ENCODE data around the gene OPCML. TPM values are rescaled to one million over a fixed set of nuclear protein-coding genes. Genes with fewer than 3 reads are reported as not detected.

OPCML gene
- total RNA-seq, 1 experiment from 2014 or later, result 0.94 TPM

DNA sequence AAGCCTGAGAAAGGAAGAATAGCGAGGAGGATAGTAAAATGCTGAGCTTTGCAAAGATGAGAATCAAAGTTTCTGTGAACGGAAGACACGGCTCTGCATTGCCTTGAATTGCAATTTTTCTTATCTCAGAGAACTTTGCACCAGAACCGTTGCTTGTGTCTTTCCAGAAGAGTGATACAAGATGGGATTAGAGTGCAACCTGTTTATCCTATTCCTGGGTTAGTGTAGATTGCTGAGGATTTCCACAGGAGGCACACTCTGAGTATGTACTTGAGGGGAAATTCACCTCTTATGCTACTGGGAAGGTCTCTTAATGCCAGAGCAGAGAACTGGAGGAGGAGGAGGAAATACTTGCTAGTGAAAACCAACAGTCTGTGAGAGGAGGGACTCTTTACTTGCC is 377.5 kb downstream of the OPCML start:
- no peak overlapping the region for H3T11ph ChIP-seq (ENCODE audit: low read length)
- H2BK15ac ChIP-seq (ENCODE audit: low read depth, low read length), result no peak overlapping the region
- H3K14ac ChIP-seq (ENCODE audit: insufficient read depth, low read length), result no peak overlapping the region
- no CpG with 5 or more reads among the region's 4 CpGs for WGBS (ENCODE audit: extremely low coverage, insufficient read length, low lambda C conversion rate)
- no peaks in the 10 kb centered on the region for H3K79me1 ChIP-seq (ENCODE audit: insufficient read depth, low read depth, low read length, poor library complexity, severe bottlenecking)
- H2BK5ac ChIP-seq (ENCODE audit: insufficient read length, low read length), result no peak overlapping the region
- no peaks in the 10 kb centered on the region for H4K20me1 ChIP-seq (ENCODE audit: control insufficient read depth, insufficient read depth, insufficient read length)
- no peak overlapping the region for H4K5ac ChIP-seq (ENCODE audit: insufficient read length, low read depth, low read length)
- no peaks in the 10 kb centered on the region for H3K9me3 ChIP-seq (ENCODE audit: control insufficient read depth, low read depth, low read length)
- no peak overlapping the region for H3K4ac ChIP-seq (ENCODE audit: low read depth, low read length)
- H3K23me2 ChIP-seq (ENCODE audit: insufficient read length, low read depth, low read length, poor library complexity, severe bottlenecking), result no peaks in the 10 kb centered on the region
- no peak overlapping the region for H3K27ac ChIP-seq (ENCODE audit: insufficient read length, low read depth, low read length)
- peaks cover 18 to 19% of the 10 kb centered on the region in 2 experiments for H3K4me1 Mint-ChIP-seq
- no peak overlapping the region for H2BK12ac ChIP-seq (ENCODE audit: insufficient read length, low read depth, low read length)
- no peaks in the 10 kb centered on the region for H3K36me3 Mint-ChIP-seq (ENCODE audit: insufficient read depth in 1 of 3, low read depth in 3 of 3)
- H3K23ac ChIP-seq (ENCODE audit: insufficient read length, low read depth, low read length), result no peak overlapping the region
- H4K8ac ChIP-seq (replicated peaks; ENCODE audit: insufficient read length, low read depth, low read length), result no peak overlapping the region
- no peak overlapping the region for H2BK120ac ChIP-seq (ENCODE audit: low read depth, low read length, poor library complexity, severe bottlenecking)
- TF ChIP-seq CTCF (conservative IDR thresholded peaks at IDR 0.05), result no peak
- H3K4me3 Mint-ChIP-seq, result no peak overlapping the region
- H3K27me3 Mint-ChIP-seq (ENCODE audit: low read depth), result peaks cover 10% of the 10 kb centered on the region
- no peaks in the 10 kb centered on the region for H3K4me1 ChIP-seq (ENCODE audit: insufficient read depth, low read length)
- no peak overlapping the region for H3K4me2 ChIP-seq (ENCODE audit: insufficient read depth, insufficient read length, low read length)
- DNase-seq, result no peak
- H2AK5ac ChIP-seq (ENCODE audit: insufficient read length, low read length), result no peak overlapping the region
- no peaks in the 10 kb centered on the region for H3K79me2 ChIP-seq (ENCODE audit: insufficient read depth, low read length)
- no peak overlapping the region for H4K91ac ChIP-seq (ENCODE audit: insufficient read length, low read depth, low read length)
- H3K27ac Mint-ChIP-seq, result no peak overlapping the region
- no peaks in the 10 kb centered on the region for H3K27me3 ChIP-seq (ENCODE audit: insufficient read depth, low read length)
- H3K9me3 Mint-ChIP-seq, result no peaks in the 10 kb centered on the region
- no peak overlapping the region for H2AFZ ChIP-seq (ENCODE audit: low read length)
- no peak overlapping the region for H2BK20ac ChIP-seq (ENCODE audit: low read depth, low read length, poor library complexity, severe bottlenecking)
- no peak overlapping the region for H3K18ac ChIP-seq (ENCODE audit: insufficient read length, low read depth, low read length)
- no peak overlapping the region for H3K56ac ChIP-seq (ENCODE audit: insufficient read length, low read depth, low read length)
- no peak overlapping the region for H3K9ac ChIP-seq (ENCODE audit: extremely low read depth, insufficient read length, low read length)

All from H9 (cell line).